DMS53 treated with DMSO at 0.1 percent for 48 hours (cell line): ENCODE results near the gene PPARG.
"Not testable (repeated sequence)": the region's sequence is repeated elsewhere in the genome, so short reads cannot be mapped to it uniquely, and the experiment has no call there.

Experiments
- DNase-seq: peaks from one replicate; lab custom pipeline; 2025; ENCODE audit not compliant: unreplicated experiment; lab: John Stamatoyannopoulos, UW

PPARG gene

DNA sequence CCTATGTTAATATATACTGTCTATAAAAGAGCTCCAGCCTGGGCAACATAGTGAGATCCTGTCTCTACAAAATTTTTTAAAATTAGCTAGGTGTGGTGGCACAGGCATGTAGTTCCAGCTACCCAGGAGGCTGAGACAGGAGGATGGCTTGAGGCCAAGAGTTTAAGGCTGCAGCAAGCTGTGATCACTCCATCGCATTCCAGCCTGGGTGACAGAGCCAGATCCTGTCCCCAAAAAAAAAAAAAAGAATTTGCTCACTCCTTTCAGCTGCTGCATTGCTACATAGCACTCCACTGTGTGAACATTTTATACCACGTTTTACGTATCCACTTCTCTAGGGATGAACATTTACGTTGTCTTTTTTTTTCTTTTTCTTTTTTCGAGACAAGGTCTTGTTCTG lies 189.5 kb downstream of the PPARG start:
- no peak for DNase-seq

DNA sequence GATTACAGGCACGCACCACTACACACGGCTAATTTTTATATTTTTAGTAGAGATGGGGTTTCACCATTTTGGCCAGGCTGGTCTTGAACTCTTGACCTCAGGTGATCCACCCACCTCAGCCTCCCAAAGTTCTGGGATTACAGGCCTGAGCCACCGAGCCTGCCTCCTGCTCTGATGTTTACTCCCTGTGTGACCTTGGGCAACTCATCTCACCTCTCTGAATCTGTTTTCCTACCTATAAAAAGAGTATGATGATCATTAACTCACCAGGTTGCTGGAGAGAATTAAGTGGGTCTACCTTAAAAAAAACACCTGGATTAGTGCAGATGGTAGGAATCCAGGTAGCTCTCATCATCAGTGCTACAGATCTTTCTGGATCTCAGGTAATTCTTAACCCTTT lies 190.3 kb downstream of the PPARG start:
- DNase-seq = not testable (repeated sequence)

DNA sequence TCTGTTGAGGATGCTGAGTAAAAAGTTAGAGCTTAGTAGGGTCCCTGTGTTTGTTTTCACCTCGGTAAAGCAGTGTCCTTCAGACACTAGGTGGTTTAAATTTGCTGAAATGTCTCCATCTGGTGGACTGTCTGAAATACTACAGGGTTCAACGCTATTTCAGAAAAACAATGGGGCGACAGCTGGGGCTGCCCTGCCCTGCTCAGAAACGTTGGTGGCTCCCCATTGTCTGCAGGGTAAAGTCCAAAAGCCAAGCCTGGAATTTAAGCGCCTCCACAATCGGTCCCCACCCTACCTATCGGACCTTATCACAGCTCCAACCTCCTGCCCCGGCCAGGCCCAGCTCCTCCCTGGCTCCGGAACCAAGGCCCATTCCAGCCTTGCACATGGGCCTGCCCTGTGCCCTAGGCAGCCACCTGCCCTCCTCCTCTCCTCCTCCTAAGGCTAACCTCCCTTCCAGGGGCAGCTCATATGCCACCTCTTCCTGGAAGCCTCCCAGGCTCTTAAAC lies 191.1 kb downstream of the PPARG start:
- DNase-seq = peak; percentile 9

DNA sequence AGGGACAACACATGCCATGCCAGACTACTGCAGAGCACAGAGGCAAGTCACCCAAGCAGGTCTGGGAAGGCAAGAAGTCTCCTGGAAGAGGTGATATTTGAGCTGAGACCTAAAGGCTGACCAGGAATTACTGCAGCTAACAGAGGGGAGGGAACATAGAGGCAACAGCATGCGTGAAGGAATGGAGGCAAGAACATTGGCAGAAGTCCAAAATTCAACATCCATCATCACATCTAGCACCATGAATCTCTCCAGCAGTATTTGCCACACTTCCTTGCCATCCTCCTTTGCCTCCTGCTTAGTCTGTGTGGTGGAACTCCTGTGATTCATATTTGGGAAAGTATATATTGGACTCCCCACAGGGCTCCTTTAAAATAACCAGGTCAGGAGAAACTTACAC lies 194.5 kb downstream of the PPARG start:
- DNase-seq = no peak

DNA sequence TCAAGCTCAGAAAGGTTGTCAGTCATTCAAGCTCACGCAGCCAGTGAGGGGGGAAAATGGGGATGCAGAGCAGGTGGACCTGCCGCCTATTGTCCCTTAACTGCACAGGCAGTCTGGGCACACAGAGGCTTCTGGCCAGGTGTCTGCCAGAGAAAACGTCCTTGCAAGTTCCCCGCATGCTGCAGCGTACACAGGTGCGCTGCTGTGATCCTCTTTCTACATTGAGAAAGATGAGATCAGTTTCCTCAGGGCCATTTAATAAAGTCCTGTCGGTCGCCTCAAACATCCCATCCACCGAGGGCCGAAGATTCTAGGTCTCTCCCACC lies 195.0 kb downstream of the PPARG start:
- peak; percentile 26 for DNase-seq
